GM18867 (cell line): ENCODE data around the gene PLOD3.

Source experiments
- ATAC-seq: cut with Tn5 transposase; IDR thresholded peaks from one replicate; pipeline ENCODE4 v1.9.1; 2021; ENCODE audit warnings: mild to moderate bottlenecking, moderate library complexity; ENCODE audit not compliant: unreplicated experiment

The PLOD3 gene

GRCh38 chr7:101186194-101186593 is 31.2 kb downstream of the PLOD3 start:
- ATAC-seq: no peak

- no peak for ATAC-seq
Observed at GRCh38 chr7:101185258-101185839, 32.0 kb downstream of the PLOD3 start.

GRCh38 chr7:101180130-101180755 is 37.1 kb downstream of the PLOD3 start, which contains the start of gene NAT16:
NAT16 (minus strand) TSS chr7:101180293; CDS start chr7:101174807, 5,486 bp downstream.
- no peak for ATAC-seq

GRCh38 chr7:101179713-101180112 is 37.7 kb downstream of the PLOD3 start:
- no peak for ATAC-seq

GRCh38 chr7:101179117-101179516 is 38.3 kb downstream of the PLOD3 start:
- no peak for ATAC-seq

GRCh38 chr7:101177644-101178043 is 39.7 kb downstream of the PLOD3 start:
- no peak for ATAC-seq

- ATAC-seq: no peak
Observed at GRCh38 chr7:101175664-101176063, 41.7 kb downstream of the PLOD3 start.

GRCh38 chr7:101174322-101174854 is 43.0 kb downstream of the PLOD3 start:
- no peak for ATAC-seq

- ATAC-seq: peak; percentile 38
Observed at GRCh38 chr7:101173752-101174244, 43.6 kb downstream of the PLOD3 start.

- no peak for ATAC-seq
Observed at GRCh38 chr7:101172854-101173751, 44.3 kb downstream of the PLOD3 start.

GRCh38 chr7:101172005-101172853 is 45.2 kb downstream of the PLOD3 start:
- ATAC-seq: no peak

GRCh38 chr7:101171442-101171837 is 45.9 kb downstream of the PLOD3 start:
- ATAC-seq: no peak

GRCh38 chr7:101170617-101171441 is 46.6 kb downstream of the PLOD3 start:
- ATAC-seq: no peak

GRCh38 chr7:101169838-101170551 is 47.4 kb downstream of the PLOD3 start:
- ATAC-seq: no peak

GRCh38 chr7:101169110-101169837 is 48.1 kb downstream of the PLOD3 start:
- no peak for ATAC-seq

GRCh38 chr7:101168412-101169049 is 48.9 kb downstream of the PLOD3 start:
- no peak for ATAC-seq

- ATAC-seq: no peak
Observed at GRCh38 chr7:101167645-101168411, 49.6 kb downstream of the PLOD3 start.
